Loucy (cell line): ENCODE data around the gene PRDM4.
"Not testable (repeated sequence)": the region's sequence is repeated elsewhere in the genome, so short reads cannot be mapped to it uniquely, and the experiment has no call there.

Experiments used
- H2AFZ ChIP-seq: fragments of 200-600 bp; sonication (generic); 2 replicates; pipeline ENCODE4 v1.6.0; 2016; ENCODE audit warnings: antibody characterized with exemption, mild to moderate bottlenecking, low read length, moderate library complexity
- H3F3A ChIP-seq: fragments of 200-600 bp; 2 replicates; pipeline ENCODE4 v1.6.0; 2016; ENCODE audit warnings: antibody characterized with exemption, low read depth, mild to moderate bottlenecking
- H3K27me3 ChIP-seq: fragments of 200-600 bp; sonication (generic); 2 replicates; pipeline ENCODE4 v1.6.1; 2014; ENCODE audit warnings: low read length, mild to moderate bottlenecking; ENCODE audit not compliant: insufficient read depth, poor library complexity, severe bottlenecking
- H3K36me3 ChIP-seq: fragments of 200-600 bp; sonication (generic); 2 replicates; pipeline ENCODE4 v1.6.1; 2016; ENCODE audit warnings: low read length; ENCODE audit not compliant: insufficient read depth
- H3K4me1 ChIP-seq: fragments of 200-600 bp; sonication (generic); 2 replicates; pipeline ENCODE4 v1.5.1; 2014; ENCODE audit warnings: low read length, mild to moderate bottlenecking; ENCODE audit not compliant: insufficient read depth, poor library complexity, severe bottlenecking
- H3K4me2 ChIP-seq: fragments of 200-600 bp; sonication (generic); 2 replicates; pipeline ENCODE4 v1.6.0; 2014; ENCODE audit warnings: antibody characterized with exemption, low read length, low read depth, mild to moderate bottlenecking; ENCODE audit not compliant: poor library complexity, severe bottlenecking
- H3K4me3 ChIP-seq: fragments of 200-600 bp; sonication (generic); 2 replicates; pipeline ENCODE4 v1.5.1; 2014; ENCODE audit warnings: low read length, mild to moderate bottlenecking, mixed read lengths; ENCODE audit not compliant: poor library complexity, severe bottlenecking
- H3K79me2 ChIP-seq: fragments of 200-600 bp; sonication (generic); 2 replicates; pipeline ENCODE4 v1.6.1; 2014; ENCODE audit warnings: low read length; ENCODE audit not compliant: insufficient read depth
- H3K9ac ChIP-seq: fragments of 200-600 bp; sonication (generic); 2 replicates; pipeline ENCODE4 v1.6.0; 2014; ENCODE audit warnings: mild to moderate bottlenecking, low read depth, low read length, moderate library complexity; ENCODE audit not compliant: poor library complexity, severe bottlenecking
- H3K9me2 ChIP-seq: fragments of 200-600 bp; sonication (generic); replicated peaks from 2 replicates; pipeline ENCODE4 v1.6.1; 2016; ENCODE audit warnings: low read depth, low read length, mixed read lengths
- H3K9me3 ChIP-seq: fragments of 200-600 bp; sonication (generic); 2 replicates; pipeline ENCODE4 v1.6.1; 2014; ENCODE audit warnings: mild to moderate bottlenecking, antibody characterized with exemption, low read length, low read depth; ENCODE audit not compliant: insufficient read depth
- H4K20me1 ChIP-seq: fragments of 200-600 bp; sonication (generic); 2 replicates; pipeline ENCODE4 v1.6.0; 2014; ENCODE audit warnings: antibody characterized with exemption, low read length, mild to moderate bottlenecking; ENCODE audit not compliant: insufficient read depth, poor library complexity, severe bottlenecking
- CTCF ChIP-seq: fragments of 200-600 bp; sonication (generic); conservative IDR thresholded peaks from 2 replicates; pipeline ENCODE4 v1.5.1; 2014; ENCODE audit warnings: mild to moderate bottlenecking, antibody characterized with exemption, low read length
- EZH2phosphoT487 ChIP-seq: fragments of 200-600 bp; IDR thresholded peaks from 2 replicates; pipeline ENCODE4 v1.6.1; 2018; ENCODE audit warnings: antibody characterized with exemption, mild to moderate bottlenecking, moderate library complexity, borderline replicate concordance

Gene PRDM4

DNA sequence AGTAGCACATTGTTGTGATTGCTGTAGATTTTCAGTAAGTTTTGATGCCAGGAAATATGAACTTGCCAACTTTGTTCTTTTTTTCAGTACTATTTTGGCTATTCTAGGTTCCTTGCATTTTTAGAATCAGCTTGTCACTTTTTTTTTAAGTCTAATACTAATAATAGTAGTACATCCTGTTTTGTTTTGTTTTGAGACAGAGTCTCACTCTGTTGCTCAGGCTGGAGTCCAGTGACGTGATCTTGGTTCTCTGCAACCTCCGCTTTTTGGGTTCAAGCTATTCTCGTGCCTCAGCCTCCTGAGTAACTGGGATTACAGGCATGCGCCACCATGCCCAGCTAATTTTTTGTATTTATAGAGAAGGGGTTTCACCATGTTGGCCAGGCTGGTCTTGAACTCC, 58.8 kb downstream of the PRDM4 start:
- no peak for TF ChIP-seq EZH2phosphoT487
- no peak for TF ChIP-seq CTCF
- Histone ChIP-seq H3K9ac (no peak overlapping the region), H3K9me2 (no peaks in the 10 kb centered on the region), H3K4me1 (no peaks in the 10 kb centered on the region), H4K20me1 (no peaks in the 10 kb centered on the region), H3F3A (no peaks in the 10 kb centered on the region), H3K36me3 (peaks cover 77% of the 10 kb centered on the region; the same call in 1 of the 2 replicates), H3K79me2 (no peaks in the 10 kb centered on the region), H3K4me2 (no peak overlapping the region), H3K4me3 (no peak overlapping the region), H2AFZ (no peak overlapping the region), H3K27me3 (no peaks in the 10 kb centered on the region), H3K9me3 (no peaks in the 10 kb centered on the region)

- not testable (repeated sequence) for H4K20me1 ChIP-seq, H3K9ac ChIP-seq, H3K9me2 ChIP-seq, H3K79me2 ChIP-seq, H2AFZ ChIP-seq, H3K27me3 ChIP-seq, H3F3A ChIP-seq, H3K4me1 ChIP-seq, H3K4me2 ChIP-seq, H3K4me3 ChIP-seq, H3K9me3 ChIP-seq
- peaks cover 82% of the 10 kb centered on the region; the same call in 1 of the 2 replicates for H3K36me3 ChIP-seq
- peak; percentile 55 for TF ChIP-seq CTCF
Observed at GRCh38 chr12:107695772-107696171, 65.2 kb downstream of the PRDM4 start.

GRCh38 chr12:107685360-107686248, 75.3 kb downstream of the PRDM4 start, which contains the start of gene PWP1:
PWP1 (plus strand) TSS chr12:107685799; CDS start chr12:107685900, 101 bp downstream.
- Histone ChIP-seq H3K4me3 (peak within 1 kb of the TSS; percentile 88), H3K27me3 (no peaks in the 10 kb centered on the region), H2AFZ (peak within 1 kb of the TSS; percentile 84), H3F3A (no peaks in the 10 kb centered on the region), H3K4me2 (peak within 1 kb of the TSS; percentile 88), H3K9me3 (no peaks in the 10 kb centered on the region), H3K79me2 (peaks cover 34% of the 10 kb centered on the region), H4K20me1 (no peaks in the 10 kb centered on the region), H3K9me2 (no peaks in the 10 kb centered on the region), H3K4me1 (peaks cover 15% of the 10 kb centered on the region), H3K9ac (peak within 1 kb of the TSS; percentile 82), H3K36me3 (peaks cover 21% of the 10 kb centered on the region; the same call in 1 of the 2 replicates)
- TF ChIP-seq EZH2phosphoT487, result no peak
- TF ChIP-seq CTCF, result no peak
